HG03469 (cell line): ENCODE measurements around the gene STK38L.

ENCODE experiments used
- ATAC-seq: cut with Tn5 transposase; IDR thresholded peaks from one replicate; pipeline ENCODE4 v1.9.1; 2021; ENCODE audit warnings: mild to moderate bottlenecking, moderate library complexity, moderate number of reproducible peaks; ENCODE audit not compliant: unreplicated experiment

The STK38L gene

DNA sequence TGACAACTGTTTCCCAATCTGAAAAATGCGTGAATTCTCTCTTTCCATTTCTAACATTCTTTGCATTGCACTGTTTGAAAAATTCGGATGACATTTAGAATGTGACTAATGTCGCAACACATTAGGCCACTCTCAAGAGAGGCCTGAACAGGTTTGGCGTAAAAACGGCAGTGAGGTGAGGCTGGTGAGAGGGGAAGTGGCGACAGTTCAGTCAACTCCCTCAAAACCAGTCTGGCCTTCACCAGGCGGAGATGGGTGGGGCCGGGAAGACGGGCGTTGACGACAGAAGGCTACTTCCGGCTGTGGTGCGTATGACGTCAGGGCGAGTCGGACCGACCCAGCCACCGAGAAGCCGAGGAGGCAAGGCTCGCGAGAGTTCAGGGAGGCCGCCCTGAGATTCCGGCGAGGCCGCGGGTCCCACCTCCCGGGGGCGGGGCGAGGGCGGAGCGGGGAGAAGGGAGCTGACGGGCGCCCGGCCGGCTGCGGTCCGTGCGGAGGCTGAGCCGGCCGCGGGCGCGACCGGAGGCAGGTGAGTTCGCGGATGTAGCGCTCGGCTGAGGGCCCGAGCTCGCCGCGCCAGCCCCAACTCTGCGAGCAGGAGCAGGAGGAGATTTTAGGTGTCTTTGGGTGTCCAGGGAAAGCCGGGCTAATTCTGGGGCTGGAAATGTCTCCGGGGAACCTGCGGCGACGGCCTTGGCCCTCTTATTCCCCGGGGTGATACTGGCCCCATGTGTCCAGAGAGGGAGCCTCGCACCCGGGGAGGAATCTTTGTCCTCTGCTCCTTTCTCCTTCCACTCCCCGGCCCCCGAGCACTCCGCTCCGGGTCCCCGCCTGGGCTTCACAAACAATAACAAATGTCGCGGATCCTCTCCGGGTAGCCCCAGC, at the start of gene STK38L:
Gene STK38L (plus strand): TSS at position 483 of the 885 bp plus-strand sequence. CDS start 53,435 bp downstream, outside the sequence.
- ATAC-seq, result peak; percentile 82

DNA sequence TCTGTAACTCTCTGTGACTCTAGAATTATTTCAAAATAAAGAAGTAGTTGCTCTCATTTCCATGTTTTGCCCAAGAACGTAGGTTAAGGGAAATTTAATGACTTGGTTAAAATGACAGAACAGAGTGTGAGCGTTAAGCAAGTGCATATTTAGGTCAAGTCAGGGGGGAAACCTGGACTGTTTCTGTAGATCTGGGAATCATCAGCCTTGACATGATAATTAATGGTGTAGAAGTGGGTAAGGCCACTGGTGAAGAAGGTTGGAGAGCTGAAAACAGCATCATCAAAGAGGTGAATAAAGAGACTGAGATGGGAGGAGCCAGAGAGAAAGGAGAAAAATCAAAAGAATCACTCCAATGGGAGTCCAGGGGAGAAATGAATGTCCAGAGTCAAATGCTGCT, 49.4 kb upstream of the STK38L start:
- ATAC-seq, result no peak

DNA sequence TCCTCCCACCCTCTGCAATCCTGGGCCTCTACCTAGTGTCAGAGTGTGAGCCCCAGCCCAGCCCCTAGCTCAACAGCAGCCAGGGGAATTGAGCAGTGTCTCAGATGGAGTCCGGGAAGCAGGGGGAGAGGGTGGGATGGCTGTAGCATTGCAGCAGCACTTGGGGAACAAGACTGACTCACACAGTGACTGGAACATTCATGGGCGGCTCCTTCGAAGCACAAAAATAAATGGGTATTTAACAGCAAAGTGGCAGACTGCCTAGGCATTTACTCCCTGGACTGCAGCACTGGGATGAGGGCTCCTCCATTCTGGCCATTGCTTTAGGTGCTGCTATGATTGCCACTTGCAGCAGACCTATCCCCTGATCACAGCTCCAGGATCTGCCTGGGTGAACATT, 46.0 kb upstream of the STK38L start:
- no peak for ATAC-seq

DNA sequence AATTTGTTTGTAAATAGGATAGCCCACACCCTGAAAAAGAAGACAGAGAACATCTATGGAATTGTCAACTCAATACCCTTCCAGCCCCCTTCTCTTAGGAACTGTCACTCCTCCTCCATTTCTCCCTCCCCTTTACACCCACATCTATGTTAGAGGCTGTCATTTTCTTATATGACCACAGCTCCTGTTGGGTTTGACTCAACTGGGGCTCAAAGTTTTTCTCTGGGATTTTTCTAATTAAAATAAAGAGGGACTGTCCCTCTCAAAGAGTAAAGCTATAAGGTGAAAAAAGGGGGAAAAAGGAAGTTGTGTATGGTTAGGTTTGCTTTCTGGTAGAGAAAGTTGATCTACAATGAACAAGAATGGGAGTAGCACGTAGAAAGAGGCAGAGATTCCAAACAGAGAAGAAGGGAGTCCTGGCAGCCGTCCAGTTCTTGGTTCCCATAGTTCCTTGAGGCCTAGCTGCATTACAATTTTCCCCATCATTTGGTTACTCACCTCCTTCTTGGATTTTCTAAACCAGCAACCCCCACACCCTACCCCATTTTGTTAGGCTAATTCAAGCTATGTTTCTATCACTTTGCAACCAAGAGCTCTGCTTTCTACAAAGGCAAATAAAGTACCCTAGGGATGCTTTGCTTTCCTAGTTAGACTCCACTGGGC, 44.3 kb upstream of the STK38L start:
- no peak for ATAC-seq

DNA sequence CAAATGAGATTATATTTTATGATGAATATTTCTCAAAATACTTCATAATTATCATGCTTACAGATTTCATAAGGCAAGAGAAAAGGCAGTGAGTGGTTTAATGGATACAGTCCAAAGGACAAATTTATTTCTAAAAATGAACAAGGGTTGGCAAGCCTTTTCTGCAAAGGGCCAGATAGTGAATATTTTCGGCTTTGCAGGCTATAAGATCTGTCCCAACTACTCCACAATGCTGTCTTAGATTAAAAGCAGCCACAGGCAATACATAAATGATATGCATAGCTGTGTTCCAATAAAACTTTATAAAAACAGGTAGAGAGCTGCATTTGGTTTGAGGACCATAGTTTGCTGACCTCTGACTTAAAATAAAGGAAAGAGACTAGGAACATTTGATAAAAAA, 42.9 kb upstream of the STK38L start:
- no peak for ATAC-seq

DNA sequence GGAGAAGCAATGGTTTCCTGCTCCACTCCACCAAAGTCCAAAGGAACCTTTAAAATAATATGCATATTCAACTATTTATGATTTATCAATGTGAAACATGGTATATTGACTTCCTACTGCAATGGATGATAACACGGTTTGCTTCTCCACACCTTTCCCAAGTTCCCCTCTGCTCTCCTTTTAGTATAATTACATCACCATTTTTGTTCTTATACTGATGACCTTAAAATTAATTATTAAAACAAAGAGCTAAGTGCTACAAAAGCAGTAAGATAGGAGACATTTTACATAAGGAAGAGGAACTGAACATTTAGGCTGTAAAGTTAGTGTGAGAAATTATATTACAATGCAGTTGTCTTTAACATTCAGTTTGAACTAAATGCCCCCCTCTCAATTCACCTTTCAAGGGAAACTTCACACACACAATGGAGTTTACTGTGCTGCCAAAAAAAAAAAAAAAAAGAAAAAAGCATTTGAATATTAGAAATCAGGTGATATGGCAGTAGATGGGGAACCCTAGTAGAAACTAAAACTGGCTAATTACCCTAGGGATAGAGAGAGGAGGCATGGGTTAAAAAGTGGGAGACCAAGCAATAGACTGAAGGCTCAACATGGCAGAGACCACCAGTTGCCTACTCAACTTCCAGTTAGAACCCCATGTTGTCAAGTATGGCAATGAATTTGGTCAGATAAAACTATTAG, 37.1 kb upstream of the STK38L start:
- ATAC-seq, result no peak

- peak; percentile 87 for ATAC-seq
Observed at GRCh38 chr12:27207615-27208413, 36.3 kb upstream of the STK38L start.

DNA sequence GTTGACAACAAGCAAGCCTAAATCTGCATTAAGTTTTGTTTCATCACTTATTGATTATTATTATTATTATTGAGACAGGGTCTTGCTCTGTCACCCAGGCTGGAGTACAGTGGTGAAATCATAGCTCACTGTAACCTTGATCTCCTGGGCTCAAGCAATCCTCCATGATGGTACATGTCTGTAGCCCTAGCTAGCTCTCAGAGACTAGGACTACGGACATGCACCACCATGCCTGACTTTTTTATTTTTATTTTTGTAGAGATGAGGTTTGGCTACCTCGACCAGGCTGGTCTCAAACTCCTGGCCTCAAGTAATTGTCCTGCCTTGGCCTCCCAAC, 35.7 kb upstream of the STK38L start:
- ATAC-seq, result no peak

DNA sequence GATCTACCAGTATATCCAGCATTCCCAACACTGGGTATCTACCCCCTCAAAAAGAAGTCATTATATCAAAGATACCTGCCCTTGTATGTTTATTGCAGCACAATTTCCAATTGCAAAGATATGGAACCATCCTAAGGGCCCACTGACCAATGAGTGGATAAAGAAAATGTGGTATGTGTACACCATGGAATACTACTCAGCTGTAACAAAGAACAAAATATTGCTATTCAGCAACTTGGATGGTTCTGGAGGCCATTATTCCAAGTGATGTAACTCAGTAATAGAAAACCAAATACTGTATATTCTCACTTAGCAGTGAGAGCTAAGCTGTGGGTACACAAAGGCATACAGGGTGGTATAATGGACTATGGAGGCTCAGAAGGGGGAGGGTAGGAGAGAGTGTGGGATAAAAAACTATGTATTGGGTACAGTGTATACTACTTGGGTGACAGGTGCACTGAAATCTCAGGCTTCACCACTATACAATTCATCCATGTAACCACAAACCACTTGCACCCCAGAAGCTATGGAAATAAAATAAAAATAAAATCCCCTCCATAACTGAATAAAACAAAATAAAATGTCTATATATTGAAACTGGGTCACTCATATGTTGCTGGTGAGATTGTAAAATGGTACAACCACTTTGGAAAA, 34.7 kb upstream of the STK38L start:
- ATAC-seq, result no peak

DNA sequence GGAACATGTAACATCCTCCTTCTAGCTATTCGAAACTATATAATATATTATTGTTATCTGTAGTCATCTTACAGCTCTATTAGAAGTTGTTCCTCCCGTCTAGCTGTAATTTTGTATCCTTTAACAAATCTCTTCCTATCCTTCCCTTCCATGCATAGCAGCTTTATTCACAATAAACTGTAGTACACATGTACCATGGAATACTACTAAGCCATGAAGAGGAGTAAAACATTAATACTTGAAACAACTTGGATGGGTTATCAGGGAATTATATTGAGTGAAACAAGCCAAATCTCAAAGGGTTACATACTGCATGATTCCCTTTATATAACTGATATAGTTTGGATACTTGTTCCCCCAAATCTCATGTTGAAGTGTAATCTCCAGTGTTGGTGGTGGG, 33.9 kb upstream of the STK38L start:
- no peak for ATAC-seq

- ATAC-seq, result no peak
Observed at GRCh38 chr12:27212861-27213260, 31.2 kb upstream of the STK38L start.

DNA sequence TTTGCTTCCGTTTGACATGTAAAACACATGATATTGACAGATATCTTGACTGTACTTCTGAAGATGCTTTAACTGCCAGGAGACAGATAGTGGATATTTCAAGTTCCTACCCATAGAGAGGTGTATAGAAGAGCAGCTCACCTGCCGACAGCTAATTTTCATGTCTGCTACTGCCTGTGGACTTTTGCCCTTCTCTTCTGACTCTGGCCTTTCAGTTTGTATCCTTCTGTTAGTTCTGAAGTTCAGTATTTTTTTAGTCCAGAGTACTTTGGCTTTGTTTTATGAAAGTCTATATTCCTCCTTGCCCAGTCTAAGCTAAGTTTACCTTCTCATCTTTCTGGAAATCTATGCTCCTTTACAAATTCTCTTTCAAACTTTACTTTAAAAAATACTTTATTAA, 30.8 kb upstream of the STK38L start:
- no peak for ATAC-seq

DNA sequence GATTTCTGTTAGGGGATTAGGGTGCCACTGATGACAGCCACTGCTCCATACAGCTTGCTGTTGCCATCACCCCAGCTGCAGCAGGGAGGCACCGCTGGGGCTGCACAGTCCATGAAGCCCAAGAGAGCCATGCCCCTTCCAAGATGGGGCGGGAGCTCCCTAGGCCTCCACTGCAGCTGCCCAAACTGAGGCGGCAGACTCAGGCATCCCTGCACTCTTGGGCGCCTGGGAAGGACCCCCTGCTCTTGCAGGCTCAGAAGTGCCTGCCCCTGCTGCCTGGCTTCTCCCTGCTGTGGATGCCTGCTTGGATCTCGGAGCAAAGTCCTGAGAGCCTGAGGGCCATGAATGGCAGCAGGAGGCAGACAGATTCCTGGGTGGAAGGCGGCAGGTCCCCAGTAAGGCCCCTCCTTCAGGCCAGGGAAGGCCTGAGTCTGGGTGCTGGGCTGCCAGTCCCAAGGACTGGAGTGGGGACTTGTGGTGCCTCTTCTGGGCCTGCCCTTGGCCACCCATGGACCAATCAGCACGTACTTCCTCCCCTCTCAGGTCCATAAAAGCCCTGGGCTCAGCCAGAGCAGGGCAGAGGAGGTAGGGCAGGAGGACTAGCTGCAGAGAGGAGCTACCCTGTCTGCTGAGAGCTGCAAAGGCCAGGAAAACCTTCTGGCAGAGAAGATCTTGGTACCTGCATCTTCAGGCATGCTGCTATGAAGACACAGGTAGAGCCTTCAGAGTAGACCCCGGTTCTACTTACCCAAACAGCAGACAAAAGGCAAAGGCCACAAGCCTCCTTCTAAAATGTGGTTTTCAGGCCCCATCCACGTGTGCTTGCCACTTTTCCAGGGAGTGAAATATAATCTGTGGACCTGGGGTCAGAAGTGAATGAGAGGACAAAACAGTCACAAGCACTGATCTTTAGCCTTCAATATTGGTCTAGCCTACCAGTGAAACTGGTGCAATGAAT, 30.0 kb upstream of the STK38L start:
- ATAC-seq, result no peak

GRCh38 chr12:27217590-27217989, 26.5 kb upstream of the STK38L start:
- ATAC-seq, result no peak

DNA sequence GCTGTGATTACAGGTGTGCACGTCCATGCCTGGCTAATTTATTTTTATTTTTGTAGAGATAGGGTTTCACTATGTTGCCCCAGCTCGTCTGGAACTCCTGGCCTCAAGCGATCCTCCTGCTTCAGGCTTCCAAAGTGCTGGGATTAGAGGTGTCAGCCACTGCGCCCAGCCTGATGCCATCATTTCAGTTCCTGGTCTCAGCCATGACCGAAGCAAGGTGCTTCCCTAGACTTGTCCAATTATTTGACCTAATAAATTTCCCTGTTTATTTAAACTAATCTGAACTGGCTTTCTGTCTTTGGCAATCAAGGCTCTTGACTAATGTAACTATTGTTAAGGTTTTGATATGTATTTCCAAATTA, 24.4 kb upstream of the STK38L start:
- ATAC-seq, result no peak

- ATAC-seq, result peak; percentile 73
Observed at GRCh38 chr12:27220055-27220987, 23.8 kb upstream of the STK38L start.

- no peak for ATAC-seq
Observed at GRCh38 chr12:27220988-27221345, 23.1 kb upstream of the STK38L start.

- ATAC-seq, result peak; percentile 43
Observed at GRCh38 chr12:27221625-27222387, 22.3 kb upstream of the STK38L start.
